Mesothelial cell of epicardium (in vitro differentiated cells): Measurements from ENCODE around the gene MACROD2. TPM values are rescaled to one million over a fixed set of nuclear protein-coding genes. Genes with fewer than 3 reads are reported as not detected.

ENCODE experiments used
- DNase-seq, 2 experiments: peaks; one replicate each; pipeline ENCODE4 v3.0.0; 2021; ENCODE audit warnings: low spot score in 2 of 2; ENCODE audit not compliant: unreplicated experiment in 2 of 2
- H3K27ac Mint-ChIP-seq: 2 replicates; pipeline ENCODE4 v1.8.0; 2021; ENCODE audit warnings: mixed read lengths
- H3K27me3 Mint-ChIP-seq: 2 replicates; pipeline ENCODE4 v1.8.0; 2021; ENCODE audit warnings: low read depth, mixed read lengths
- H3K36me3 Mint-ChIP-seq: 2 replicates; pipeline ENCODE4 v1.8.0; 2021; ENCODE audit warnings: mixed read lengths
- H3K4me1 Mint-ChIP-seq: 2 replicates; pipeline ENCODE4 v1.8.0; 2021; ENCODE audit warnings: mixed read lengths
- H3K4me3 Mint-ChIP-seq: 2 replicates; pipeline ENCODE4 v1.8.0; 2021; ENCODE audit warnings: mild to moderate bottlenecking, moderate library complexity, mixed read lengths
- H3K9me3 Mint-ChIP-seq: 2 replicates; pipeline ENCODE4 v1.8.0; 2021; ENCODE audit warnings: mixed read lengths
- total RNA-seq: library from RNA; stranded (reverse); gene quantifications from 3 replicates; pipeline ENCODE4 v1.2.1, GENCODE V29; 2021
- TF ChIP-seq, protein P1 (sequence below): fragments of 200-600 bp; sonication (generic); IDR thresholded peaks from one replicate; pipeline ENCODE4 v1.5.0; 2021; ENCODE audit warnings: antibody characterized with exemption; ENCODE audit not compliant: unreplicated experiment

The MACROD2 gene
- total RNA-seq, 1 donor from 2014 or later = 10.0 TPM

DNA sequence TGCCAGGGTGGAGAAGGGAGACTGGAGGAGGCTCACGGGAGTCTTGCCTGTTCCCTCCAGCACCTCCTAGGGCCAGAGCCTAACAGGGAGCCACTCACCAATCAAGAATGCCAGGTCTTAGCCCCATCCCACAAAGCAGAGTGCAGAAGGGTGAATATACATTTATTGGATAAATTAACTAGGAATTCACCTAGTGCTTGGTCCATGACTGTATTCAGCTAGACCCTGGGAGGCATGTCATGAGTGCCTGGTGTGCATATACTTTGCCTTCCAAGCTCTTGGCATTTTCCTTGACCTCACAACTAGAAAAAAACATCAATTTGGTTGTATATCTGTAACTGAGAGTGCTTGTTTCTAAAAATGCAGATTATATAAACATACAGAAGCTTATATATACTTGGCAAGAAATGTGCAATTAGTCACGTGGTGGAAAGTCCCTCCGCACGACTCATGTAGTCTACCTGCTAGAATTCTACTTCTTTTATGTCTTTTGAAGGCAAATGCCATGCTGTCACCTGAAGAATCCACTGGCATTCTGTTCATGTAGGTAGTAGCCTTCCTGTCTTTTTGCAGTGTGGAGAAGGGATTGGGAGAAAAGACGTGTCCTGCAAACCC is 1586.9 kb downstream of the MACROD2 start:
- H3K36me3 Mint-ChIP-seq = no peaks in the 10 kb centered on the region
- H3K27me3 Mint-ChIP-seq = no peaks in the 10 kb centered on the region
- H3K4me3 Mint-ChIP-seq = no peak overlapping the region
- no peak for DNase-seq
- TF ChIP-seq, protein P1, sequence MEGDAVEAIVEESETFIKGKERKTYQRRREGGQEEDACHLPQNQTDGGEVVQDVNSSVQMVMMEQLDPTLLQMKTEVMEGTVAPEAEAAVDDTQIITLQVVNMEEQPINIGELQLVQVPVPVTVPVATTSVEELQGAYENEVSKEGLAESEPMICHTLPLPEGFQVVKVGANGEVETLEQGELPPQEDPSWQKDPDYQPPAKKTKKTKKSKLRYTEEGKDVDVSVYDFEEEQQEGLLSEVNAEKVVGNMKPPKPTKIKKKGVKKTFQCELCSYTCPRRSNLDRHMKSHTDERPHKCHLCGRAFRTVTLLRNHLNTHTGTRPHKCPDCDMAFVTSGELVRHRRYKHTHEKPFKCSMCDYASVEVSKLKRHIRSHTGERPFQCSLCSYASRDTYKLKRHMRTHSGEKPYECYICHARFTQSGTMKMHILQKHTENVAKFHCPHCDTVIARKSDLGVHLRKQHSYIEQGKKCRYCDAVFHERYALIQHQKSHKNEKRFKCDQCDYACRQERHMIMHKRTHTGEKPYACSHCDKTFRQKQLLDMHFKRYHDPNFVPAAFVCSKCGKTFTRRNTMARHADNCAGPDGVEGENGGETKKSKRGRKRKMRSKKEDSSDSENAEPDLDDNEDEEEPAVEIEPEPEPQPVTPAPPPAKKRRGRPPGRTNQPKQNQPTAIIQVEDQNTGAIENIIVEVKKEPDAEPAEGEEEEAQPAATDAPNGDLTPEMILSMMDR = no peak
- no peaks in the 10 kb centered on the region for H3K9me3 Mint-ChIP-seq
- H3K4me1 Mint-ChIP-seq = peaks cover 9% of the 10 kb centered on the region
- H3K27ac Mint-ChIP-seq = no peak overlapping the region

DNA sequence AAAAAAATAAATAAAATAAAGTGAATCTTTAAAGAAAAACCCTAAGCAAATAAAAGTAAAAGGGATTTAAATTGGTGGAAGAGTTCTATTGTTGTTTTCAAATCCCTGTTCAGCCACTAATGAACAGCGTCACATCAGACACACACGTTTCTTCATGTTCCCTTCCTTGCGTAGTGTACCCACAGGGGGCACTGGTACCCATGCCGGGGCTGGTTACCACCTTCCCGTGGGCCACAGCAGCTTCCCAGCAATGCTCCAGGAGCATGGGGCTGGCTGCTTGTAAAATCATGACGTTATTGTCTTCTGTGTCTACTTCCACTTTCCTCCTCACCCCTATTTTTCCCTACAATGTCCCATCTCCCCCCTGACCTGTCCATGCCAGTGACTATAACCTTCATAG is 1589.2 kb downstream of the MACROD2 start:
- TF ChIP-seq, protein P1 = no peak
- peaks cover 9% of the 10 kb centered on the region for H3K4me1 Mint-ChIP-seq
- H3K27me3 Mint-ChIP-seq = no peaks in the 10 kb centered on the region
- H3K27ac Mint-ChIP-seq = no peak overlapping the region
- no peaks in the 10 kb centered on the region for H3K36me3 Mint-ChIP-seq
- DNase-seq = no peak
- H3K4me3 Mint-ChIP-seq = no peak overlapping the region
- peaks cover 7% of the 10 kb centered on the region for H3K9me3 Mint-ChIP-seq

DNA sequence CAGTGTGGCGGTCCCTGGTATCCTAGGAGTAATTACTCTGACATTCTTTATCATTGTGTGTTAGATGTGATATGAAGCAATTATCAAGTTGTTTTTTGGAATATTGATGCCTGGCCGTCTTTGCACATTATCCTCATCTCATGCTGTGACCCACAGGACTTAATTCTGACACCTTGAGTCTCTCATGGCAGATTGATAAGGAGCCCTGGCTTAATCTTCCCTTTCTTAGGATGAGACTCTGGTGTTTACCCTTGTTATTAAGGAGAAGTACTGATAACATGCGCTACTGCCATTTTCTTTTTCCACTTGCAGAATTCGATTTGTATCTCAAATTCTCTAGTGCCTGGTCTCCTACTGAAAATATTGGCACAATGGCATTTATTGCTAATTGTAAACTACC is 1597.8 kb downstream of the MACROD2 start:
- DNase-seq = no peak
- Mint-ChIP-seq H3K27me3 (no peaks in the 10 kb centered on the region), H3K27ac (no peak overlapping the region), H3K36me3 (no peaks in the 10 kb centered on the region), H3K4me3 (no peak overlapping the region), H3K9me3 (peaks cover 7% of the 10 kb centered on the region), H3K4me1 (peaks cover 24% of the 10 kb centered on the region)
- TF ChIP-seq, protein P1 = no peak

DNA sequence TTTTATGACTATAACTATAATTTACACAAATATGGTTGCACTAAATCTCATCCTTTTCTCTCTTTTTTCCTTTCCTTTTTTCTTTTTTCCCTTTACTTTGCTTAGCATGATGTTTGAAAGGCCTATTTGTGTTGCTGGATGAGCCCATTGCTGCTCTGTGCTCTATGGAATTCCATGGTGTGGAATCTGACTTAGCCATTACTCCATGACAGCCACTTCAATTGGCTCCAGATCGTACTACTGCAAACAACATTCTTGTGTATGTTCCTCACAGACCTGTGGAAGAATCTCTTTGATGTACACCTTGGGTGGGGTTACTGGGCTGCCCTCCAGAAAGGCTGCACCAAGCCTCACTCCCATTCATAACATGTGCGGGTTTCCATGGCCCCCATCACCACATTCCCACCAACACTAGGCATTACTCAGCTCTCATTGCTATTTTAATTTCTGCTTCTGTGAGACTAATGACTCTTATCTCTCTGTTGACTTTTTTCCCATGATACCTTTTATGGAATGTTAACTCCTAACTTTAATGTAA is 1598.9 kb downstream of the MACROD2 start:
- Mint-ChIP-seq H3K27me3 (no peaks in the 10 kb centered on the region), H3K27ac (peak overlapping the region; percentile 84), H3K9me3 (no peaks in the 10 kb centered on the region), H3K4me3 (no peak overlapping the region), H3K4me1 (peaks cover 24% of the 10 kb centered on the region), H3K36me3 (no peaks in the 10 kb centered on the region)
- DNase-seq = peak in 1 of 2 experiments; percentile 45
- TF ChIP-seq, protein P1 = no peak

DNA sequence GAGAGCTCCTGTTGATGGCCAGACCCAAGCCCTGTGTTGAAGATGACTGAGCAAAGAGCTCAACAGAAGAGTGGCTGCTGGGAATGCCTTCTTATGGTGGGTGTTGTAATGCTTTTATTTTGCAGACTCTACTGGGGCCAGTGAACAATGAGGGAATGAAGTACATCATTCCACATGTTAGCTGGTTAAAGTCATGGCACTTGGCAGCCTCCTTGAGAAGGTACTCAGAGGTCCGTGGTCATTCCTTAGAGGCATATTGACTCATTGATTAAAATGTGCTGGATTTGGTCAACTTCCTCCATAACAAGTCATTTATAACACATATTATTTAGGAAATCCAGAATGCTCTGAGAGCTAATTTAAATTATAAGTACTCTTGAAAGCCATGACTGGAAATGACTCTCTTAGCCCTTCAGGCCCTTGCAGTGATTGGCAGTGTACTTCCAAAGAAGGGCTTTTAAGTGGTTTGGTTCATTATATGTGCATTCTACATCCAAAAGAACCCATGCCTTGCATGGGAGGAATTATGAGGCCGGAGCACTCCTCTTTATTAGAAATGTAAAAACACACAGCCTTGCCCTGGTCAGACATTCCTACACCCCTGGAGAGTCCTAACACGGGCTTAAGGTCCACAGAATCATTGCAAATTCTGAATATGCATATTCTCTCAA is 1601.0 kb downstream of the MACROD2 start:
- Mint-ChIP-seq H3K4me3 (no peak overlapping the region), H3K9me3 (no peaks in the 10 kb centered on the region), H3K27me3 (no peaks in the 10 kb centered on the region), H3K36me3 (no peaks in the 10 kb centered on the region), H3K4me1 (peaks cover 31% of the 10 kb centered on the region), H3K27ac (no peak overlapping the region)
- DNase-seq = no peak
- TF ChIP-seq, protein P1 = no peak
